Lower lobe of right lung (tissue), 2 donors: ENCODE measurements around the gene PLK3. TPM values are rescaled to one million over a fixed set of nuclear protein-coding genes. Genes with fewer than 3 reads are reported as not detected.
A peak's percentile ranks its signal among the peaks of the same experiment; 100 is the strongest.
"Not testable (repeated sequence)": the region's sequence is repeated elsewhere in the genome, so short reads cannot be mapped to it uniquely, and the experiment has no call there.

Experiments
- ATAC-seq, 2 donors: fragments of 200-7000 bp; cut with Tn5 transposase; one replicate each; pipeline ENCODE4 v1.9.1; 2020 to 2022; ENCODE audit warnings: mild to moderate bottlenecking in 2 of 2, moderate library complexity in 2 of 2
- DNase-seq: peaks from one replicate; pipeline ENCODE4 v3.0.0-alpha.2; 2020
- H3K27ac ChIP-seq: fragments of 200-600 bp; one replicate; pipeline ENCODE4 v1.8.0; 2022
- H3K27me3 ChIP-seq: fragments of 200-600 bp; one replicate; pipeline ENCODE4 v1.8.0; 2022; ENCODE audit warnings: low read depth
- H3K36me3 ChIP-seq: fragments of 200-600 bp; one replicate; pipeline ENCODE4 v1.8.0; 2022; ENCODE audit warnings: mild to moderate bottlenecking
- H3K4me1 ChIP-seq: fragments of 200-600 bp; one replicate; pipeline ENCODE4 v1.8.0; 2022
- H3K4me3 ChIP-seq: fragments of 200-600 bp; one replicate; pipeline ENCODE4 v1.8.0; 2022; ENCODE audit warnings: mild to moderate bottlenecking
- H3K9me3 ChIP-seq: fragments of 200-600 bp; one replicate; pipeline ENCODE4 v1.8.0; 2022
- intact Hi-C: fragments of 100-400 bp; cut with DNase I; formaldehyde crosslinking; loops from one replicate; pipeline ENCODE4 v1.11.0; 2022
- total RNA-seq: library from RNA; stranded (reverse); fragmentation: NEBNext Ultra II Directional; extraction: Animal tissue kit (Norgen Biotek cat#: 25700); gene quantifications from one replicate; pipeline ENCODE4 v1.2.1, GENCODE V29; 2021
- TF ChIP-seq, protein P1 (sequence below): fragments of 200-600 bp; IDR thresholded peaks from one replicate; pipeline ENCODE4 v1.8.0; 2022; ENCODE audit warnings: antibody characterized with exemption, mild to moderate bottlenecking
- donor health status: DM: no; HTN: yes; CAD: no; lungs with severe emphysema.

PLK3 gene
- total RNA-seq, 1 donor from 2014 or later: 27.7 TPM

DNA sequence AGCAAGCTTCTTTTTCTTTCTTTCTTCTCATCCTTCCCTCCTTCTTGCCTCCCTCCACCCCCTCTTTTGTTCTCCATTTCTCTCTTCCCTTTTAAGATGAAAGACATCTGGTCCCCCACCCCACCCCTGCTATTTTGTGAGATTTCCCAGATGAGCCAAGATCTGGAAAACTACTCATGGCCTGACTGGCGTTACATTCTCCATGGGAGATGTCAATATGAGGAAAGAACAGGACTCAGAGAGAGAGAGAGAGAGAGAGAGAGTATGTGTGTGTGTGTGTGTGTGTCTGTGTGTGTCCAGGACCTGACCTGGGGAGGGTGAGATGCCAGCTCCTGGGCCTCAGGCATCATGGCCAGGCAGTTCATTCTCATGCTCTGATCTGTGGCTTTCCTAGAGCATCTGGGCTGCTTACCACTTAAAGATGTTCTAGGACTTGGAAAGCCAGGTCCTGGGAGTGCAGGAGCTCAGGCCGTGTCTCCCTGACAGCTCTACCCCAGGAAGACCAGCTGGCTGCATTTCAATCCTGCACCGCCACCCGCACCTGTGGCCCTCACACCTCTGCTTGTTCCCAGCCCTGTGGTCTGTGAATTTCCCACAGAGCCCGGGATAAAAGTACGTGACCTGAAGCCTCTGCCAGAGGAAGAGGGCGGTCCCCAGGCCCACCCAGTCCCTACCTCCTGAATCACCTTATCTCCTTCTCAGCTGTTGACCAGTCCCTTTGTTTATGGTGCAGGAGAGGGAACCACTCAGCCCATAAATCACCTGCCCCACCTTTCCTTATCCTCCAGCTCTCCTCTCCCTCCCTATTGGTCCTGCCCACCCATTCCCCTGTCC is 9.0 kb upstream of the PLK3 start:
- DNase-seq: no peak
- Histone ChIP-seq H3K4me3 (no peak overlapping the region), H3K4me1 (peaks cover 4% of the 10 kb centered on the region), H3K27ac (no peak overlapping the region), H3K36me3 (no peaks in the 10 kb centered on the region), H3K9me3 (no peaks in the 10 kb centered on the region), H3K27me3 (no peaks in the 10 kb centered on the region)
- no peak for ATAC-seq
- intact Hi-C loops: no loop called here
- TF ChIP-seq, protein P1, sequence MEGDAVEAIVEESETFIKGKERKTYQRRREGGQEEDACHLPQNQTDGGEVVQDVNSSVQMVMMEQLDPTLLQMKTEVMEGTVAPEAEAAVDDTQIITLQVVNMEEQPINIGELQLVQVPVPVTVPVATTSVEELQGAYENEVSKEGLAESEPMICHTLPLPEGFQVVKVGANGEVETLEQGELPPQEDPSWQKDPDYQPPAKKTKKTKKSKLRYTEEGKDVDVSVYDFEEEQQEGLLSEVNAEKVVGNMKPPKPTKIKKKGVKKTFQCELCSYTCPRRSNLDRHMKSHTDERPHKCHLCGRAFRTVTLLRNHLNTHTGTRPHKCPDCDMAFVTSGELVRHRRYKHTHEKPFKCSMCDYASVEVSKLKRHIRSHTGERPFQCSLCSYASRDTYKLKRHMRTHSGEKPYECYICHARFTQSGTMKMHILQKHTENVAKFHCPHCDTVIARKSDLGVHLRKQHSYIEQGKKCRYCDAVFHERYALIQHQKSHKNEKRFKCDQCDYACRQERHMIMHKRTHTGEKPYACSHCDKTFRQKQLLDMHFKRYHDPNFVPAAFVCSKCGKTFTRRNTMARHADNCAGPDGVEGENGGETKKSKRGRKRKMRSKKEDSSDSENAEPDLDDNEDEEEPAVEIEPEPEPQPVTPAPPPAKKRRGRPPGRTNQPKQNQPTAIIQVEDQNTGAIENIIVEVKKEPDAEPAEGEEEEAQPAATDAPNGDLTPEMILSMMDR: no peak

DNA sequence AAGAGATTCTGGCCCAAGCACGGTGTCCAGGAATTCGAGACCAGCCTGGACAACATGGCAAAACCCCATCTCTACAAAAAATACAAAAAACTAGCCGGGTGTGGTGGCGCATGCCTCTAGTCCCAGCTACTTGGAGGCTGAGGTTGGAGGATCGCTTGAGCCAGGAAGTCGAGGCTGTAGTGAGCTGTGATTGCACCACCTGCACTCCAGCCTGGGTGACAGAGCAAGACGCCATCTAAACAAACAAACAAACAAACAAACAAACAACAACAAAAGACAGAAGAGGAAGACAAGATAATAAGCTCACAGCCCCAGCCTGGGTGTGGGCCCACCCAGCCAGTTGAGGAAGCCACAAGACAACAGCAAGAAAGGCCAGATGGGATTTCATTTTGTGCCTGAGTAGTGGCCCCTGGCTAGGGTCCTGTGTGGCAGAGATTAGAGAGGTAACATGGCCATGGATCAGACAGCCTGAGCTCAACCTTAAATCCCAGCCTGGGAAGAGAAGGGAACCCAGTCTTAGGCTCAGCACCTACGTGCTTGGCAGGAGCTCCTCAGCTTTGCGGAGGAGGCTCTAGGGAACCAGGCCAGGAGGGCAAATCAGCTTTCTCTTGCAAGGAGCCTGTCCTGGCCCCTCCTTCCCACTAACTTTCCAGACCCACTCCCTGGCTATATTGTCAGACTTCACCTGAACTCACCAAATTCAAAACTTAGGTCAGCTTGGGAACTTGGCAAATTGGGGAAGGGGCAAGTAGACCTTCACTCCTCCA is 7.3 kb upstream of the PLK3 start:
- H3K27ac ChIP-seq: peak overlapping the region; percentile 68

DNA sequence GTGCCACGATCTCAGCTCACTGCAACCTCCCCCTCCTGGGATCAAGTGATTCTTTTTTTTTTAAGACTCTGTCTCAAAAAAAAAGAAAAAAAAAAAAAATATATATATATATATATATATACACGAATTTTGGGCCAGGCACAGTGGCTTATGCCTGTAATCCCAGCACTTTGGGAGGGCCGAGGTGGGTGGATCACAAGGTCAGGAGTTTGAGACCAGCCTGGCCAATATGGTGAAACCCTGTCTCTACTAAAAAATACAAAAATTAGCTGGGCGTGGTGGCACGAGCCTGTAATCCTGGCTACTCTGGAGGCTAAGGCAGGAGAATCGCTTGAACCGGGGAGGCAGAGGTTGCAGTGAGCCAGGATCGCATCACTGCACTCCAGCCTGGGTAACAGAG is 2.3 kb upstream of the PLK3 start:
- H3K4me3 ChIP-seq, H3K36me3 ChIP-seq, intact Hi-C loops, H3K27me3 ChIP-seq, H3K27ac ChIP-seq, ATAC-seq, H3K9me3 ChIP-seq: not testable (repeated sequence)
- DNase-seq: peak; percentile 20
- peaks cover 31% of the 10 kb centered on the region for H3K4me1 ChIP-seq

More for the DNA sequence above, 7.3 kb upstream of the PLK3 start:
- Histone ChIP-seq H3K4me1 (no peaks in the 10 kb centered on the region), H3K27me3 (no peaks in the 10 kb centered on the region), H3K9me3 (no peaks in the 10 kb centered on the region), H3K36me3 (no peaks in the 10 kb centered on the region), H3K4me3 (no peak overlapping the region)
- intact Hi-C loops: no loop called here
- ATAC-seq (peak; percentile 21 to 29), DNase-seq (no peak)
- TF ChIP-seq, protein P1: no peak

DNA sequence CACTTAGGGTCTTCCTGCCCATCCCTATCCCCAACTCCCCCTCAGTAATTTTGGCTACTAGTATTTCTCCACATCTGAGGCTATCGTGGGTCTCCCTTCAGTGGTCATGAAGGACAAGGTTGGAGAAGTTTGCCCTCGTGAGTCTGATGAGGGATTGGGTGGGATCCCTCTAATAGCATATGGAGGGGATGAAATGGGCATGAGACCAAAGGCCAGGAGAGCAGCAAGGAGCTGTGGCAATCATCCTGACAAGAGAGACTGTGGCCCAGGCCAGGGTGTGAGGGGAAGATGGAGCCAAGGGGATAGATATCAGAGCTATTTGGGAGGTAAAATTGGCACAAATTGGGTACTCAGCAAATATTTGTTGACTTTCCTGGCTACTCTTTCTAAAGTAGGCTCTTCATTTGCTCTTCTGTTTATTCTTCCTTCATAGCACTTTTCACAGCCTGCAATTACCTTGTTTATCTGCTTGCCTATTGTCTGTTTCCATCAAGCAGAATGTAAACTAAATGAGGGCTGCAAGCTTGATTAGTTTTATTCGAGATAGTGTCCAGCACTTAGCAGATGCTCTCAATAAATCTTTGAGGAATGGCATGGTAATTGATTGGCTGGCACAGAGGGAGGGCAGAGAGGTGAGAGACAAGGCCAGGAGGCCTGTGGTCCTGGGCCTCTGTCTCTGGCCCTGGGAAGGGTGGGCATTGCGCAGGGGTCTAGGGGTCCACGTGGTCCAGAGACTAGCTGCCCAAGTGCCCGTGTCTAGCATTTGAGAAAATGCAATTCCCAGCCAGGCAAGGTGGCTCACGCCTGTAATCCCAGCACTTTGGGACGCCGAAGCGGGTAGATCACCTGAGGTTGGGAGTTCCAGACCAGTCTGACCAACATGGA is 1.5 kb upstream of the PLK3 start:
- ATAC-seq (no peak), DNase-seq (peak; percentile 47)
- Histone ChIP-seq H3K9me3 (no peaks in the 10 kb centered on the region), H3K36me3 (peaks cover 13% of the 10 kb centered on the region), H3K27ac (peak overlapping the region; percentile 92), H3K4me1 (peaks cover 40% of the 10 kb centered on the region), H3K4me3 (no peak overlapping the region), H3K27me3 (no peaks in the 10 kb centered on the region)
- TF ChIP-seq, protein P1: no peak
- intact Hi-C loops: no loop called here

DNA sequence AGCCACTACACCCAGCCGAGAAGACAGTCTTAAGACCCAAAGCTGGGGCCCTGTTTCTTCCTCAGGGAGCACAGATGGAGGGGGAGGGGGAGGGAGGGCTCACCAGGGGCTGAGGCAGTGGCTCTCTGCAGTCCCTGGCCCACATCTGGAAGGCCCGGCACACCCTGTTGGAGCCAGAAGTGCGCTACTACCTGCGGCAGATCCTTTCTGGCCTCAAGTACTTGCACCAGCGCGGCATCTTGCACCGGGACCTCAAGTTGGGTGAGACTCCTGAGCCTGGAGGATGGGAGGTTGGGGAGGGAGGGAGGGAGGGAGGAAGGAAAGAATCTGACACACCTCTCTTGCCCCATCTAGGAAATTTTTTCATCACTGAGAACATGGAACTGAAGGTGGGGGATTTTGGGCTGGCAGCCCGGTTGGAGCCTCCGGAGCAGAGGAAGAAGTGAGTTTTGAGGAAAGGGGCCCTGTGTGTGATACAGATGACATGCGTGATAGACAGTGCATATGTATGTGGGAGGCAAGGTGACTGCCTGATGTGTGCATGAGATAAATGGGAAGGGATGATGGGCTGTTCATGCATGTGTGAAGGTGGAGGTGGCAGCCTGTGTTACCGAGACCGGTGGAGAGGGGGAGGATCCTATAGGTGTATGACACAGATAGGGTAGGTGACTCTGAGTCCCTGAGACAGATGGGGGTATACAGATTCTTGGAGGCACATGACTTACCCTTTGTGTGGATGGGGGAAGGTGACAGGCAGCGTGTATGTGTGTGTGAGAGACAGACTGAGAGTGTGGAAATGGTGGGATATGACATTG is 1.5 kb downstream of the PLK3 start:
- TF ChIP-seq, protein P1: no peak
- DNase-seq: peak; percentile 54
- no peak for ATAC-seq
- Histone ChIP-seq H3K36me3 (peaks cover 42% of the 10 kb centered on the region), H3K9me3 (no peaks in the 10 kb centered on the region), H3K4me3 (peak overlapping the region; percentile 83), H3K27ac (peak overlapping the region; percentile 92), H3K27me3 (no peaks in the 10 kb centered on the region), H3K4me1 (peaks cover 67% of the 10 kb centered on the region)
- intact Hi-C loops: no loop called here
